ENCODE data around the gene FSCN2.

The FSCN2 gene

GRCh38 chr17:81527591-81528383 lies at the start of gene FSCN2:
TSS of gene FSCN2 (plus strand) at chr17:81528377. CDS start at chr17:81528532, 155 bp downstream.
- DNase-seq: no peak

- DNase-seq: no peak
Observed at GRCh38 chr17:81479175-81480071, 48.8 kb upstream of the FSCN2 start.

- DNase-seq: no peak
Observed at GRCh38 chr17:81480140-81481072, 47.8 kb upstream of the FSCN2 start.

- peak; percentile 25 for DNase-seq
Observed at GRCh38 chr17:81481073-81481799, 46.9 kb upstream of the FSCN2 start.

DNA sequence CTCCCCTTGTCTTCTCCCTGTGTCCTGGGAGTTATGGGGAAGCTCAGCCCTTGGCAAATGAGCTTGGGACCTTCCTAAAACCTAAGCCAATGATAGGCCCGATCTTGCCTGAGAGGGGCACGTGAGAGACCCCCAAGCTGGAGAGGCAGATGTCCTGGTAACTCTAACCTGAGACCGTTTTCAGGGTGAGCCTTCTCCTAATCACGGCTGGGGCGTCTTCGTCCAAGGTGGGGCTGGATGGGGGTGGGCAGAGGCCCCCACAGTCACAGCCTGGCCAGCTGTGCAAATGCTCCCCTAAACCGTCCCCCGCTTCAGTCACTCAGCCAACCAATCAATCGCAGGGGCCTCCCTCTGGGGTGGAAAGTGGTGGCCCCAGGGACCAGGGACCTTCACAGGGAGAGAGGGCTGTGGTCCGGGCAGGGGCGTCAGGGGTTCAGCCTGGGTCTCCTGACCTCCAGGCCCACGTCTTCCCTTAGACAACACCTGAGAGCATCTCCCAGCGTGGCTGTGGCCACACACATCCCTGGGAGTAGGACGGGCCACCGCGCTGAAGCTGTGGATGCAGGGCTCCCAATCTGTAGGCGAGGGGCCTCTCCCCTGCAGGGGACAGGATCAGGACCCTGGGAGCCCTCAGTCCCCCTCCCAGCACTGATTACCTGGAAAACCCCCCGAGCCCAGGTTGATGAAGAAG lies 46.2 kb upstream of the FSCN2 start:
- no peak for DNase-seq

GRCh38 chr17:81482673-81483072 lies 45.5 kb upstream of the FSCN2 start:
- DNase-seq: no peak

DNA sequence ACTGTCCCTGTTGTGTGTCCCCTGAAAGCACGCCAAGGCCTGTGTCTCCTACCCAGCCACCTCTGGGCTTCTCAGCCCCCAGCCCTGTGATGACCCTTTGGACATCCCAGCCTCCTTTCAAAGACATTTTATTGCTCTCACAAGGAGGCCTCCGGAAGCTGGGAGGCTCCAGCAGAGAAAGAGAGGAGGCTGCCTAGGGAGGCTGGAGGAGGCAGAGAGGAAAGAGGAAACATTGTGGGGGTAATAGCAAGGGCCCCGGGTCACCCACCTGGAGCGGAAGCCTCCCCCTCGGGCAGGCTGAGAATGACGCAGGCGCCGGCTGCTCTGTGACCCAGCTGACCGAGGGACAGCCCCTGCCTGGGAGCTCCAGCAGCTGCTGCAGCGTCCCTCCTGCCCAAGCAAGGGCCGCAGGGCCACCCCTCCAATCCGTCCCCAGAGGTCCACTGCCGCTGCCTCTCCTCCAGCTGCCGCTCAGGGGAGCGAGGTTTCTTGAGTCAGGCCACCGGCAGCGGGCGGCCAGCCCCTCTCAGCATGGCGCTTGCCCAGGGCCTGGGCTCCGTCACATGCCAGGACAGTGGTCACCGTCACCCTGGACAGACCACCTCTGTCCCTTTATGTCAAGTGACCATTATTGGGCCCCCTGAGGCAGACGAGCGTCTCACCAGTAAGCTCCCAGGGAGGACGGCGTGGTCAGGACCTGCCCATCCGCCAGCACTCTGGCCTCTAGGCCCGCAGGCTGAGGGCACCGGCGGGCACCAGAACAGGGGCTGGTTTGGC lies 44.9 kb upstream of the FSCN2 start:
- DNase-seq: no peak

GRCh38 chr17:81483862-81484194 lies 44.3 kb upstream of the FSCN2 start:
- no peak for DNase-seq

- DNase-seq: peak; percentile 89
Observed at GRCh38 chr17:81484195-81484979, 43.8 kb upstream of the FSCN2 start.

GRCh38 chr17:81486199-81486810 lies 41.9 kb upstream of the FSCN2 start:
- DNase-seq: no peak

- no peak for DNase-seq
Observed at GRCh38 chr17:81487089-81487486, 41.1 kb upstream of the FSCN2 start.

DNA sequence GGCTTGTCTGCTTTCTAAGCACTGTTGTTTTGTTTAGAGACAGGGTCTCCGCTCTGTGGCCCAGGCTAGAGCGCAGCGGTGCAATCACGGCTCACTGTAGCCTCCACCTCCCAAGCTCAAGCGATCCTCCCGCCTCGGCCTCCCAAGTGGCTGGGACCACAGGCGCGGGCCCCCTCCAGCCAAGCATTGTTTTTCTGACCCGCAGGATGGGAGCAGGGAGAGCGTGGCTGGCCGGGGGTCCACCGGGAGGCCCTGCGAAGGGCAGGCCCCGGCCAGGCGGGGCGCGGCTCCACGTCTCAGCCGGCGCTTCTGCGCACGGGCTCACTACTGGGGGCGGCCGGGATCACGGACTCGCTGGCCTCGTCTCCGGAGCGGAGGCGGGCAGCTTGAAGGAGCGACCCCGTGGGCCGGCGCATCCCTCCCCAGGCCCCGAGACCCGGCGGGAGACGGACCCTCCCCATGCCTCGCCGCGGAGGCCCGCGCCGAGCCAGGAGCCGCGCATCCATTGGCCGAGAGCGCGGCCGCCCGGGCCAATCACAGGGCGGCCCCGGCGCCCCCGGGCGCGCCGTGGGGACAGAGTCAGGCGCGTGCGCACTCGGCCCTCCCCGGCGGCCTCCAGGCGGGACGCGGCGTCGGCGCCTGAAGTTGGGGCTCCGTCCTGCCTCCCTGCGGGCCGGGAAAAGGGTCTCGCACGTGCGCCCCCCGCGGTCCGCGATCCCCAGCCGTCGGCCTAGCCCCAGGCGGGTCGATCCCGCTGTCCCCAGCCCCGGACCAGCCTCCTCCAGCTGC lies 40.5 kb upstream of the FSCN2 start:
- peak; percentile 83 for DNase-seq

- DNase-seq: peak; percentile 16
Observed at GRCh38 chr17:81488276-81488860, 39.8 kb upstream of the FSCN2 start.

GRCh38 chr17:81489012-81489997 lies 38.9 kb upstream of the FSCN2 start:
- DNase-seq: no peak

DNA sequence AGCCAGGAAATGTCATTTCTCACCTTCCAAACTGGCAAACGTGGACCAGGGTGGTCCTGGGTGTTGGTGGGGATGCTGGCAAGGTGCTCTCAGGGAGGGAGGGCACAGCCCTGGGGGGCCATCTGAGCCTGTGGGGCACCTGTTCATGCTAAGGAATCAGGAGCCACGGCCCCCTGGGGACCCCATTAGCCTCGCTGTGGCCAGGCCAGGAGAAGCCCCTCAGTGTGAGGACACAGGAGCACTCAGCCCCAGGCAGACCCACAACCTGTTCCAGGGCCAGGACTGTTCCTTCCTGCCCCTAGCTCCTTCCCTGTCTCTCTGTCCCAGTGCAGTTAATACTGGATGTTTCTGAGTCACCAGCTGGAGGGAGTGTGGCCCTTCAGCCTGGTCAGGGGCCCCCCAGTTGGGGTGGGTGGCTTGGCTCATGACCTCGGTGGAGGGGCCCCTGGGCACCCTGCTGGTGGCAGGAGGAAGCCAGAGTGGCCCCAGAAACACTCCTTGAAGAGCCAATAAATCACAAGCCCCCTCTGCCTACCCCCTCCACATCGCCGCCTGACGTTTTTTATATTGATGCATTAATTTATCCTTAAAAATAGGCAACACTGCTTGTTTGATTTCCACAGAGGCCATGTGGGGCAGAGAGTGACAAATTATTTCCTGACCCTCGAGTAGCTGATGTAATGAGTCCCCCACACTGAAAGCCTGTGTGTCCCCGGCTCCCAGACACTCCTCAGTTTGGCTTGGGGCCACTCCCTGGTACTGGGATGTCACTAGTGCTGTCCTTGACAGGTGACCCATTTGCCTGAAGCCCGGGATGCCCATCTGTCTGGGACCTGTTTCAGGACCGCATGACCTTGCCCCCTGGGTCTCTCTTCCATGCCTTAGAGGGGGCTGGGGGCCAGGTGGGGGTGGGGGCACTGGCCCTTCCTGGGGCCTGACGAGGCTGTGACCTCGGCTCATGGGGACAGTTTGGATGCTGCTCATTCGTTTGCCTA lies 37.9 kb upstream of the FSCN2 start:
- DNase-seq: no peak

- DNase-seq: no peak
Observed at GRCh38 chr17:81491181-81491581, 37.0 kb upstream of the FSCN2 start.
